H1 (cell line): ENCODE results near the gene GRM1.

Experiments used
- BRCA1 ChIP-seq: IDR thresholded peaks from 2 replicates; pipeline ENCODE4 v1.6.1; 2012; ENCODE audit warnings: low read depth, low read length, improper control_type of control experiment
- CTCF ChIP-seq, 3 experiments: IDR thresholded peaks; 1 replicate in 2 of 3; 2 replicates in 1 of 3; pipeline versions ENCODE4 v1.5.1 to v1.6.1; 2011; ENCODE audit warnings: low read length in 3 of 3, mild to moderate bottlenecking in 3 of 3, inconsistent platforms in 2 of 3, low read depth in 1 of 3, moderate library complexity in 1 of 3; ENCODE audit not compliant: insufficient read depth in 1 of 3; ENCODE audit errors: control extremely low read depth in 1 of 3
- EP300 ChIP-seq, 2 experiments: IDR thresholded peaks; 1 replicate in 1 of 2; 2 replicates in 1 of 2; pipeline ENCODE4 v1.6.1; 2011 to 2012; ENCODE audit warnings: low read depth in 2 of 2, low read length in 2 of 2, mild to moderate bottlenecking in 2 of 2, borderline replicate concordance in 1 of 2, inconsistent platforms in 1 of 2, moderate library complexity in 1 of 2
- EZH2 ChIP-seq: fragments of 200-600 bp; sonication (generic); IDR thresholded peaks from 2 replicates; pipeline ENCODE4 v1.7.1; 2012; ENCODE audit warnings: low read depth, mild to moderate bottlenecking, moderate library complexity, low read length, inconsistent platforms; ENCODE audit not compliant: severe bottlenecking
- HDAC6 ChIP-seq: IDR thresholded peaks from one replicate; pipeline ENCODE4 v1.7.1; 2012; ENCODE audit warnings: low read depth, mild to moderate bottlenecking, inconsistent platforms, low read length, moderate library complexity
- JUN ChIP-seq: IDR thresholded peaks from 2 replicates; pipeline ENCODE4 v1.6.1; 2011; ENCODE audit warnings: low read depth, mild to moderate bottlenecking, improper control_type of control experiment, low read length
- KDM1A ChIP-seq: fragments of 200-600, 300-600 bp; sonication (generic); IDR thresholded peaks from 2 replicates; pipeline ENCODE4 v1.7.1; 2016; ENCODE audit warnings: mild to moderate bottlenecking, low read length, borderline replicate concordance
- POLR2A ChIP-seq, 2 experiments: IDR thresholded peaks; 1 replicate in 1 of 2; 2 replicates in 1 of 2; pipeline ENCODE4 v1.6.1; 2011; ENCODE audit warnings: low read depth in 2 of 2, low read length in 2 of 2, mild to moderate bottlenecking in 2 of 2; ENCODE audit errors: control extremely low read depth in 1 of 2
- POLR2AphosphoS5 ChIP-seq: IDR thresholded peaks from 2 replicates; pipeline ENCODE4 v1.6.1; 2011; ENCODE audit warnings: low read depth, low read length
- SIN3A ChIP-seq, 2 experiments: IDR thresholded peaks in 1 of 2; conservative IDR thresholded peaks in 1 of 2; 2 replicates each; pipeline ENCODE4 v1.6.1; 2011 to 2012; ENCODE audit warnings: low read length in 2 of 2, improper control_type of control experiment in 1 of 2, low read depth in 1 of 2, mild to moderate bottlenecking in 1 of 2
- SP2 ChIP-seq: IDR thresholded peaks from 2 replicates; pipeline ENCODE4 v1.6.1; 2012; ENCODE audit warnings: mild to moderate bottlenecking, low read length, inconsistent platforms
- TEAD4 ChIP-seq: IDR thresholded peaks from 2 replicates; pipeline ENCODE4 v1.6.1; 2012; ENCODE audit warnings: low read depth, low read length, inconsistent platforms, mixed read lengths
- YY1 ChIP-seq: IDR thresholded peaks from 2 replicates; pipeline ENCODE4 v1.6.1; 2011; ENCODE audit warnings: low read depth, mild to moderate bottlenecking, low read length
- TF ChIP-seq, protein P1 (sequence below): IDR thresholded peaks from 2 replicates; pipeline ENCODE4 v1.6.1; 2012; ENCODE audit warnings: inconsistent platforms

- TF ChIP-seq SIN3A (conservative IDR thresholded peaks at IDR 0.05 in 1 of 2, IDR thresholded peaks at IDR 0.05 in 1 of 2; ENCODE audit: low read depth in 1 of 2, low read length in 2 of 2) (no peak), CTCF (IDR thresholded peaks at IDR 0.05; ENCODE audit: control extremely low read depth in 1 of 3, insufficient read depth in 1 of 3, low read depth in 1 of 3, low read length in 3 of 3) (no peak), EZH2 (no peak), JUN (no peak), POLR2AphosphoS5 (no peak), SP2 (no peak), KDM1A (no peak), YY1 (no peak), POLR2A (IDR thresholded peaks at IDR 0.05; ENCODE audit: control extremely low read depth in 1 of 2, low read depth in 2 of 2, low read length in 2 of 2) (no peak), TEAD4 (no peak), EP300 (IDR thresholded peaks at IDR 0.05; ENCODE audit: borderline replicate concordance in 1 of 2, low read depth in 2 of 2, low read length in 2 of 2) (no peak), HDAC6 (no peak), BRCA1 (no peak)
- TF ChIP-seq, protein P1, sequence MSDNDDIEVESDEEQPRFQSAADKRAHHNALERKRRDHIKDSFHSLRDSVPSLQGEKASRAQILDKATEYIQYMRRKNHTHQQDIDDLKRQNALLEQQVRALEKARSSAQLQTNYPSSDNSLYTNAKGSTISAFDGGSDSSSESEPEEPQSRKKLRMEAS: no peak
Measured at GRCh38 chr6:146267946-146268345, 239.1 kb downstream of the GRM1 start.
